ENCODE measurements around the gene OR3A2. TPM values are rescaled to one million over a fixed set of nuclear protein-coding genes. Genes with fewer than 3 reads are reported as not detected.
A peak's percentile ranks its signal among the peaks of the same experiment; 100 is the strongest.
"Not testable (repeated sequence)": the region's sequence is repeated elsewhere in the genome, so short reads cannot be mapped to it uniquely, and the experiment has no call there.

Gene OR3A2
- total and polyA plus RNA-seq, 10 of the 15 experiments (the other 5 are each of a cell fraction or from before 2014, with no cell fraction given), result not detected

- RAD21 ChIA-PET (ENCODE audit: unreplicated experiment), result not testable (repeated sequence)
Observed at GRCh38 chr17:3397801-3398200, 11.7 kb upstream of the OR3A2 start.

More at GRCh38 chr17:3397801-3398200, 11.7 kb upstream of the OR3A2 start:
- H3K36me3 ChIP-seq (ENCODE audit: control insufficient read depth in 2 of 2, insufficient read depth in 2 of 2, low read length in 1 of 2); H3K4me3 ChIP-seq; BruUV-seq (replicated peaks); H3K4me2 ChIP-seq (ENCODE audit: control insufficient read depth, insufficient read depth); H2AFZ ChIP-seq (ENCODE audit: control insufficient read depth, low read depth, low read length); in situ Hi-C loops (cut with MboI); H3K27ac ChIP-seq (ENCODE audit: control insufficient read depth, insufficient read depth); H3K4me1 ChIP-seq (ENCODE audit: control insufficient read depth, insufficient read depth, low read length); H4K20me1 ChIP-seq (ENCODE audit: control insufficient read depth, insufficient read depth); H3K27me3 ChIP-seq (replicated peaks in 1 of 2; ENCODE audit: control insufficient read depth in 2 of 2, insufficient read depth in 2 of 2, low read length in 1 of 2); DNase-seq (ENCODE audit: low read depth, low spot score); SMC1A ChIA-PET (ENCODE audit: uncharacterized antibody, unreplicated experiment); ATAC-seq; CTCF ChIA-PET; H3K9ac ChIP-seq (ENCODE audit: control insufficient read depth, insufficient read depth, low read length); H3K79me2 ChIP-seq (ENCODE audit: control insufficient read depth, insufficient read depth, low read length); FAIRE-seq; intact Hi-C loops (cut with micrococcal nuclease; ENCODE audit: unreplicated experiment); H3K9me3 ChIP-seq (replicated peaks; ENCODE audit: control insufficient read depth, insufficient read depth, low read length): not testable (repeated sequence)
- TF ChIP-seq REST (IDR thresholded peaks at IDR 0.05; ENCODE audit: low read depth, low read length), result peak; percentile 71; the same call in 1 of the 2 replicates
- POLR2A ChIA-PET, result interaction anchor here (0.5 kb wide), 1 partner anchor 419 kb away, joined by 4 read pairs; no protein-coding TSS in a partner anchor
- 29% methylated on average over 7 of the region's 7 CpGs for WGBS (ENCODE audit: insufficient coverage, insufficient replicate concordance, low lambda C conversion rate, missing lambda C conversion rate)
